HepG2 (cell line): ENCODE data around the gene SFXN1. TPM values are rescaled to one million over a fixed set of nuclear protein-coding genes. Genes with fewer than 3 reads are reported as not detected.

Experiments
- ATAC-seq: fragments of 200-7000 bp; cut with Tn5 transposase; 3 replicates; pipeline ENCODE4 v1.9.1; 2020; ENCODE audit warnings: mild to moderate bottlenecking, moderate library complexity
- BruUV-seq: library from RNA; stranded (reverse); fragments of 400-500 nt; replicated peaks from 2 replicates; lab custom pipeline; 2021; lab: Mats Ljungman, UMichigan
- CTCF ChIA-PET: fragments of 300-600 bp; formaldehyde crosslinking; extraction: SDS; loops from one replicate; lab custom pipeline; 2021; ENCODE audit warnings: low total read pairs, inconsistent platforms, low intra/inter-chr PET ratio; lab: Yijun Ruan, JAX
- POLR2A ChIA-PET: fragments of 350-600 bp; sonication (Branson Sonifier 250); formaldehyde crosslinking; loops from one replicate; lab custom pipeline; 2020; ENCODE audit warnings: antibody characterized with exemption, inconsistent platforms; lab: Yijun Ruan, JAX
- DNase-seq: peaks from one replicate; pipeline ENCODE4 v3.0.0-alpha.2; 2015; ENCODE audit warnings: low spot score
- FAIRE-seq: peaks from 3 replicates; lab custom pipeline; 2011; peaks lifted over from hg19 to GRCh38; lab: Jason Lieb, UNC
- H2AFZ ChIP-seq: one replicate; pipeline ENCODE4 v1.6.1; 2011; ENCODE audit warnings: low read length, inconsistent platforms
- H3K27ac ChIP-seq: fragments of 300-600 bp; 3 replicates; pipeline ENCODE4 v1.8.0; 2011; ENCODE audit warnings: mixed run types, mild to moderate bottlenecking, mixed read lengths, low read length, inconsistent platforms; ENCODE audit not compliant: insufficient read depth; ENCODE audit errors: extremely low read length
- H3K27me3 ChIP-seq, 2 experiments: fragments of 200-600 bp in 1 of 2; 2 replicates in 1 of 2; 3 replicates in 1 of 2; pipeline versions ENCODE4 v1.6.0 to v1.8.0; 2011; ENCODE audit warnings: low read length in 2 of 2, mild to moderate bottlenecking in 2 of 2, moderate library complexity in 2 of 2, inconsistent platforms in 1 of 2; ENCODE audit not compliant: insufficient read depth in 2 of 2, control insufficient read depth in 1 of 2
- H3K36me3 ChIP-seq, 2 experiments: fragments of 200-600 bp in 1 of 2; replicated peaks in 1 of 2; 2 replicates in 1 of 2; 3 replicates in 1 of 2; pipeline versions ENCODE4 v1.5.1 to v1.8.0; 2011; ENCODE audit warnings: low read length in 2 of 2, inconsistent platforms in 1 of 2; ENCODE audit not compliant: insufficient read depth in 2 of 2, control insufficient read depth in 1 of 2
- H3K4me1 ChIP-seq: 2 replicates; pipeline ENCODE4 v1.5.1; 2012; ENCODE audit warnings: low read length, inconsistent platforms; ENCODE audit not compliant: insufficient read depth
- H3K4me2 ChIP-seq: 2 replicates; pipeline ENCODE4 v1.6.0; 2011; ENCODE audit warnings: low read depth, low read length, inconsistent platforms
- H3K4me3 ChIP-seq, 3 experiments: fragments of 200-600 bp in 1 of 3; sonication (generic), shearing (Covaris generic) in 1 of 3; replicated peaks in 1 of 3; 2 replicates each; pipeline ENCODE4 v1.5.1; 2011 to 2016; ENCODE audit warnings: low read length in 3 of 3, inconsistent platforms in 2 of 3, low read depth in 2 of 3, mild to moderate bottlenecking in 2 of 3, control low read depth in 1 of 3, mixed read lengths in 1 of 3; ENCODE audit not compliant: insufficient read depth in 1 of 3
- H3K79me2 ChIP-seq: one replicate; pipeline ENCODE4 v1.6.1; 2011; ENCODE audit warnings: low read length, inconsistent platforms; ENCODE audit not compliant: insufficient read depth
- H3K9ac ChIP-seq: 2 replicates; pipeline ENCODE4 v1.6.0; 2011; ENCODE audit warnings: mild to moderate bottlenecking, low read depth, low read length, inconsistent platforms; ENCODE audit not compliant: insufficient read depth
- H3K9me3 ChIP-seq: 2 replicates; pipeline ENCODE4 v1.5.1; 2012; ENCODE audit warnings: mild to moderate bottlenecking, low read length
- H4K20me1 ChIP-seq: 2 replicates; pipeline ENCODE4 v1.6.0; 2011; ENCODE audit warnings: inconsistent platforms, mild to moderate bottlenecking, low read length, moderate library complexity; ENCODE audit not compliant: insufficient read depth
- ARNTL ChIP-seq: sonication (generic); formaldehyde crosslinking; IDR thresholded peaks from 2 replicates; pipeline ENCODE4 v1.4.0; 2020; ENCODE audit warnings: mild to moderate bottlenecking, missing genetic modification reagents
- CREM ChIP-seq, 2 experiments: sonication (generic) in 1 of 2; formaldehyde crosslinking in 1 of 2; IDR thresholded peaks; 2 replicates each; pipeline versions ENCODE4 v1.4.0 to v1.6.1; 2016 to 2020; ENCODE audit warnings: antibody characterized with exemption in 1 of 2, mild to moderate bottlenecking in 1 of 2, missing genetic modification reagents in 1 of 2
- XRCC5 ChIP-seq: fragments of 200-400 bp; formaldehyde crosslinking; optimal IDR thresholded peaks from 2 replicates; pipeline ENCODE3; 2017; ENCODE audit warnings: mild to moderate bottlenecking, low read length
- ZNF577 ChIP-seq: sonication (generic); formaldehyde crosslinking; IDR thresholded peaks from 2 replicates; pipeline ENCODE4 v1.4.0; 2020; ENCODE audit warnings: mild to moderate bottlenecking, low read depth, missing genetic modification reagents, borderline replicate concordance
- ZSCAN5A ChIP-seq: sonication (generic); formaldehyde crosslinking; IDR thresholded peaks from 2 replicates; pipeline ENCODE4 v1.8.0; 2022; ENCODE audit warnings: mild to moderate bottlenecking, missing genetic modification reagents, borderline replicate concordance
- WGBS: methylation state at CpG from one replicate; pipeline ENCODE4 v1.1.6; 2017; ENCODE audit warnings: low lambda C conversion rate; 5-methylcytosine and 5-hydroxymethylcytosine counted together
- in situ Hi-C: cut with HindIII; loops from 2 replicates; pipeline ENCODE4 v1.10.0; 2017; ENCODE audit warnings: low pct_unique_long_range_greater_than_20kb; ENCODE audit not compliant: extremely low pct_ligation_motif_present
- intact Hi-C: fragments of 100-400 bp; cut with micrococcal nuclease; formaldehyde crosslinking; loops from one replicate; pipeline ENCODE4 v1.10.0; 2022; ENCODE audit not compliant: unreplicated experiment
- polyA plus RNA-seq, 8 experiments: library from polyadenylated mRNA; depleted of rRNA in 3 of 8; stranded (reverse) in 7 of 8; unstranded in 1 of 8; fragments of >200 nt; fragmentation: Illumina TruSeq in 4 of 8; extraction: Trizol in 4 of 8; gene quantifications; 2 replicates each; pipeline versions ENCODE4 v1.2.1 to v1.2.3, GENCODE V29; 2011 to 2016; ENCODE audit warnings: low read depth in 4 of 8, missing spikeins in 1 of 8, mixed read lengths in 1 of 8; ENCODE audit not compliant: insufficient read depth in 1 of 8
- total RNA-seq, 5 experiments: library from RNA; depleted of rRNA; stranded (reverse); fragments of >200 nt; fragmentation: Illumina TruSeq; extraction: Trizol; gene quantifications; 2 replicates each; pipeline ENCODE4 v1.2.3, GENCODE V29; 2016; ENCODE audit warnings: low read depth in 1 of 5
- TF ChIP-seq, protein P1 (sequence below): fragments of 450-650 bp; IDR thresholded peaks from 2 replicates; pipeline ENCODE4 v1.6.1; 2016

Gene SFXN1
- total and polyA plus RNA-seq, 2 of the 13 experiments (the other 11 are each of a cell fraction or from before 2014, with no cell fraction given): 122 to 135 TPM

GRCh38 chr5:175456105-175456742 lies 22.1 kb upstream of the SFXN1 start:
- TF ChIP-seq CREM (IDR thresholded peaks at IDR 0.05) (no peak), CREM (CRISPR knock-in tag; IDR thresholded peaks at IDR 0.05) (no peak), ARNTL (CRISPR knock-in tag) (no peak), ZSCAN5A (no peak), ZNF577 (CRISPR knock-in tag) (no peak), XRCC5 (no peak)
- TF ChIP-seq, protein P1, sequence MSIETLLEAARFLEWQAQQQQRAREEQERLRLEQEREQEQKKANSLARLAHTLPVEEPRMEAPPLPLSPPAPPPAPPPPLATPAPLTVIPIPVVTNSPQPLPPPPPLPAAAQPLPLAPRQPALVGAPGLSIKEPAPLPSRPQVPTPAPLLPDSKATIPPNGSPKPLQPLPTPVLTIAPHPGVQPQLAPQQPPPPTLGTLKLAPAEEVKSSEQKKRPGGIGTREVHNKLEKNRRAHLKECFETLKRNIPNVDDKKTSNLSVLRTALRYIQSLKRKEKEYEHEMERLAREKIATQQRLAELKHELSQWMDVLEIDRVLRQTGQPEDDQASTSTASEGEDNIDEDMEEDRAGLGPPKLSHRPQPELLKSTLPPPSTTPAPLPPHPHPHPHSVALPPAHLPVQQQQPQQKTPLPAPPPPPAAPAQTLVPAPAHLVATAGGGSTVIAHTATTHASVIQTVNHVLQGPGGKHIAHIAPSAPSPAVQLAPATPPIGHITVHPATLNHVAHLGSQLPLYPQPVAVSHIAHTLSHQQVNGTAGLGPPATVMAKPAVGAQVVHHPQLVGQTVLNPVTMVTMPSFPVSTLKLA: peak; percentile 64; the same call in 1 of the 2 replicates
- H3K9ac ChIP-seq: no peak overlapping the region
- H3K4me2 ChIP-seq: no peak overlapping the region
- no peaks in the 10 kb centered on the region for H3K9me3 ChIP-seq
- no peaks in the 10 kb centered on the region for H3K36me3 ChIP-seq
- no peaks in the 10 kb centered on the region for H3K79me2 ChIP-seq
- no peaks in the 10 kb centered on the region for H3K4me1 ChIP-seq
- H3K4me3 ChIP-seq: no peak overlapping the region
- ChIA-PET POLR2A (no interaction called here), CTCF (no interaction called here)
- no TSS peak for BruUV-seq
- ATAC-seq: no peak
- H2AFZ ChIP-seq: no peak overlapping the region
- in situ Hi-C loops: loop anchor here (5.0 kb wide), 1 partner anchor 504 kb away; no protein-coding TSS in a partner anchor
- H3K27ac ChIP-seq: no peak overlapping the region
- WGBS: 48% methylated on average over 11 of the region's 11 CpGs
- H3K27me3 ChIP-seq: peaks cover 0 to 8% of the 10 kb centered on the region in 2 experiments; a peak in 3 of 5 replicates
- no peak for DNase-seq
- no peaks in the 10 kb centered on the region for H4K20me1 ChIP-seq
- intact Hi-C loops: no loop called here
- FAIRE-seq: no peak
